Loucy (cell line): ENCODE data around the gene CPSF2.
A peak's percentile ranks its signal among the peaks of the same experiment; 100 is the strongest.

Experiments
- H2AFZ ChIP-seq: fragments of 200-600 bp; sonication (generic); 2 replicates; pipeline ENCODE4 v1.6.0; 2016; ENCODE audit warnings: antibody characterized with exemption, mild to moderate bottlenecking, low read length, moderate library complexity
- H3F3A ChIP-seq: fragments of 200-600 bp; 2 replicates; pipeline ENCODE4 v1.6.0; 2016; ENCODE audit warnings: antibody characterized with exemption, low read depth, mild to moderate bottlenecking
- H3K27me3 ChIP-seq: fragments of 200-600 bp; sonication (generic); 2 replicates; pipeline ENCODE4 v1.6.1; 2014; ENCODE audit warnings: low read length, mild to moderate bottlenecking; ENCODE audit not compliant: insufficient read depth, poor library complexity, severe bottlenecking
- H3K36me3 ChIP-seq: fragments of 200-600 bp; sonication (generic); 2 replicates; pipeline ENCODE4 v1.6.1; 2016; ENCODE audit warnings: low read length; ENCODE audit not compliant: insufficient read depth
- H3K4me1 ChIP-seq: fragments of 200-600 bp; sonication (generic); 2 replicates; pipeline ENCODE4 v1.5.1; 2014; ENCODE audit warnings: low read length, mild to moderate bottlenecking; ENCODE audit not compliant: insufficient read depth, poor library complexity, severe bottlenecking
- H3K4me2 ChIP-seq: fragments of 200-600 bp; sonication (generic); 2 replicates; pipeline ENCODE4 v1.6.0; 2014; ENCODE audit warnings: antibody characterized with exemption, low read length, low read depth, mild to moderate bottlenecking; ENCODE audit not compliant: poor library complexity, severe bottlenecking
- H3K4me3 ChIP-seq: fragments of 200-600 bp; sonication (generic); 2 replicates; pipeline ENCODE4 v1.5.1; 2014; ENCODE audit warnings: low read length, mild to moderate bottlenecking, mixed read lengths; ENCODE audit not compliant: poor library complexity, severe bottlenecking
- H3K79me2 ChIP-seq: fragments of 200-600 bp; sonication (generic); 2 replicates; pipeline ENCODE4 v1.6.1; 2014; ENCODE audit warnings: low read length; ENCODE audit not compliant: insufficient read depth
- H3K9ac ChIP-seq: fragments of 200-600 bp; sonication (generic); 2 replicates; pipeline ENCODE4 v1.6.0; 2014; ENCODE audit warnings: mild to moderate bottlenecking, low read depth, low read length, moderate library complexity; ENCODE audit not compliant: poor library complexity, severe bottlenecking
- H3K9me2 ChIP-seq: fragments of 200-600 bp; sonication (generic); replicated peaks from 2 replicates; pipeline ENCODE4 v1.6.1; 2016; ENCODE audit warnings: low read depth, low read length, mixed read lengths
- H3K9me3 ChIP-seq: fragments of 200-600 bp; sonication (generic); 2 replicates; pipeline ENCODE4 v1.6.1; 2014; ENCODE audit warnings: mild to moderate bottlenecking, antibody characterized with exemption, low read length, low read depth; ENCODE audit not compliant: insufficient read depth
- H4K20me1 ChIP-seq: fragments of 200-600 bp; sonication (generic); 2 replicates; pipeline ENCODE4 v1.6.0; 2014; ENCODE audit warnings: antibody characterized with exemption, low read length, mild to moderate bottlenecking; ENCODE audit not compliant: insufficient read depth, poor library complexity, severe bottlenecking
- EZH2phosphoT487 ChIP-seq: fragments of 200-600 bp; IDR thresholded peaks from 2 replicates; pipeline ENCODE4 v1.6.1; 2018; ENCODE audit warnings: antibody characterized with exemption, mild to moderate bottlenecking, moderate library complexity, borderline replicate concordance
- TF ChIP-seq, protein P1 (sequence below): fragments of 200-600 bp; sonication (generic); conservative IDR thresholded peaks from 2 replicates; pipeline ENCODE4 v1.5.1; 2014; ENCODE audit warnings: mild to moderate bottlenecking, antibody characterized with exemption, low read length

CPSF2 gene

DNA sequence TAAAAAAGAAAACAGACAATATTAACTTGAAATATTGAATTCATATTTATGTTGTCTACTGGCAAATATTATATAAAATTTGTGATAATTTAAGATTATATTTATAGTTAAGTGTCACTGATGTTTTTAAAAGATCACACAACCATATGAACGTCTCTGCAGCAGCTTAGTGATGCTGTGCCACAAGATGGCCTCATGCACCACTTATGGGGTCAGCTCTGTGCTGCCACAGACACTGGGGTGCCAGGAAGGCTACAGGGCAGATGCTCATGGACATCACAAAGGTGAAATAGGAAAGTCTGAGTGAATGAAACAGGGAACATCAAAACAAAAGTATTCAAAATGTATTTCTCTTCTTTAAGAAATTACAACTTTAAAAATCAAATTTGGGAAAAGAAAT is 28.4 kb upstream of the CPSF2 start:
- Histone ChIP-seq H3K4me2 (no peak overlapping the region), H3K9ac (no peak overlapping the region), H3F3A (no peaks in the 10 kb centered on the region), H2AFZ (no peak overlapping the region), H3K79me2 (peaks cover 15% of the 10 kb centered on the region), H3K4me3 (no peak overlapping the region), H3K4me1 (no peaks in the 10 kb centered on the region), H3K9me2 (no peaks in the 10 kb centered on the region), H3K36me3 (peaks cover 55% of the 10 kb centered on the region), H3K9me3 (no peaks in the 10 kb centered on the region), H3K27me3 (no peaks in the 10 kb centered on the region), H4K20me1 (peaks cover 8% of the 10 kb centered on the region)
- TF ChIP-seq EZH2phosphoT487: no peak
- TF ChIP-seq, protein P1, sequence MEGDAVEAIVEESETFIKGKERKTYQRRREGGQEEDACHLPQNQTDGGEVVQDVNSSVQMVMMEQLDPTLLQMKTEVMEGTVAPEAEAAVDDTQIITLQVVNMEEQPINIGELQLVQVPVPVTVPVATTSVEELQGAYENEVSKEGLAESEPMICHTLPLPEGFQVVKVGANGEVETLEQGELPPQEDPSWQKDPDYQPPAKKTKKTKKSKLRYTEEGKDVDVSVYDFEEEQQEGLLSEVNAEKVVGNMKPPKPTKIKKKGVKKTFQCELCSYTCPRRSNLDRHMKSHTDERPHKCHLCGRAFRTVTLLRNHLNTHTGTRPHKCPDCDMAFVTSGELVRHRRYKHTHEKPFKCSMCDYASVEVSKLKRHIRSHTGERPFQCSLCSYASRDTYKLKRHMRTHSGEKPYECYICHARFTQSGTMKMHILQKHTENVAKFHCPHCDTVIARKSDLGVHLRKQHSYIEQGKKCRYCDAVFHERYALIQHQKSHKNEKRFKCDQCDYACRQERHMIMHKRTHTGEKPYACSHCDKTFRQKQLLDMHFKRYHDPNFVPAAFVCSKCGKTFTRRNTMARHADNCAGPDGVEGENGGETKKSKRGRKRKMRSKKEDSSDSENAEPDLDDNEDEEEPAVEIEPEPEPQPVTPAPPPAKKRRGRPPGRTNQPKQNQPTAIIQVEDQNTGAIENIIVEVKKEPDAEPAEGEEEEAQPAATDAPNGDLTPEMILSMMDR: peak; percentile 49

DNA sequence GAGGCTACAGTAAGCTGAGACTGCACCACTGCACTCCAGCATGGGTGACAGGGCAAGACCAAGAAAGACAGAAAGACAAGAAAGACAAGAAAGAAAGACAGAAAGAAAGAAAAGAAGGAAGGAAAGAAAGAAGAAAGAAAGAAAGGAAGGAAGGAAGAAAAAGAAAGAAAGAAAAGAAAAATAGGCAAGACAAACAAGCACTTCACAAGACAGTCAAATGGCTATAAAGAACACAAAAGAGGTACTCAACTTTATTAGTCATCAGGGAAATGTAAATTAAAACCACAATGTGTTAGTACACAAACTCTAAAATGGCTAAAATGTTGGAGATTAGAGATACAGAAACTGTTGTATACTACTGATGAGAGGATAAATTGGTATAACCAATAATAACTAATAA is 22.0 kb upstream of the CPSF2 start:
- H3K79me2 ChIP-seq: peaks cover 80% of the 10 kb centered on the region
- H3F3A ChIP-seq: no peaks in the 10 kb centered on the region
- H3K9me3 ChIP-seq: no peaks in the 10 kb centered on the region
- no peak for TF ChIP-seq EZH2phosphoT487
- TF ChIP-seq, protein P1: no peak
- peak overlapping the region; percentile 62 for H3K4me2 ChIP-seq
- H3K4me3 ChIP-seq: peak overlapping the region; percentile 46
- H2AFZ ChIP-seq: no peak overlapping the region
- peaks cover 59% of the 10 kb centered on the region for H4K20me1 ChIP-seq
- peaks cover 17% of the 10 kb centered on the region for H3K36me3 ChIP-seq
- H3K9ac ChIP-seq: peak overlapping the region; percentile 30
- H3K9me2 ChIP-seq: no peaks in the 10 kb centered on the region
- H3K27me3 ChIP-seq: no peaks in the 10 kb centered on the region
- peaks cover 32% of the 10 kb centered on the region for H3K4me1 ChIP-seq

DNA sequence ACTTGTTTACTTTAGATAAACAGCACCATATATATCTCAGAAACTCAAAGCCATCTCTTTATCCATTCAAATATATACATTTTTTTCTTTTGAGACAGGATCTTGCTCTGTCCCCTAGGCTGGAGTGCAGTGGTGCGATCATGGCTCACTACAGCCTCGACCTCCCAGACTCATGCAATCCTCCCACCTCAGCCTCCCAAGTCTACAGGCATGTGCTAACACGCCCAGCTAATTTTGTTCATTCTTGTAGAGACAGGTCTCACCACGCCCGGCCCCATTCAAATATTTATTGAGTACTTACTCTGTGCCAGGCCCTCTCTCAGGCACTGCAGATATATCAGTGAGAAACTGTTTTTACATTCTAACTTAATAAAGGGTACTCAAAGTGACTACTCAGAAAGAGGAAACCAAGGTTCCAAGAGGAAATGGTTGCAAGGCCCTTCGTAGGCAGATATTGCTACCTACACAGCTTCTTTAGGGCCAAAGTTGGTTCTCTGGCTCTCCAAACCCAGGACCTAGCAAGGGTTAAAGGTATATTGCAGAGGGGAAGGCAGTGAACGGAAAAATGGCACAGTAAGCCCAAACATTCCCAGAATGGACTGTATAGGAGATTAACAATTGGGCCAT is 18.3 kb upstream of the CPSF2 start:
- peak overlapping the region; percentile 72 for H3K4me2 ChIP-seq
- no peaks in the 10 kb centered on the region for H3K9me2 ChIP-seq
- H3F3A ChIP-seq: no peaks in the 10 kb centered on the region
- TF ChIP-seq EZH2phosphoT487: no peak
- TF ChIP-seq, protein P1: no peak
- H3K79me2 ChIP-seq: peaks cover 77% of the 10 kb centered on the region
- H2AFZ ChIP-seq: no peak overlapping the region
- peaks cover 39% of the 10 kb centered on the region for H3K4me1 ChIP-seq
- H3K9me3 ChIP-seq: no peaks in the 10 kb centered on the region
- no peaks in the 10 kb centered on the region for H3K27me3 ChIP-seq
- peak overlapping the region; percentile 92 for H3K4me3 ChIP-seq
- peak overlapping the region; percentile 61 for H3K9ac ChIP-seq
- peaks cover 60% of the 10 kb centered on the region for H4K20me1 ChIP-seq
- H3K36me3 ChIP-seq: no peaks in the 10 kb centered on the region
